Activated T-helper 1 cell treated with anti-CD3 and anti-CD28 coated beads, Interleukin-12 subunit alpha, Interleukin-12 subunit beta, Interleukin-2, Interleukin-4 antibody, amounts not matched to agents 30 ng/mL and 10 ng/mL and 1 ng/mL, durations not matched to agents 14 hours and 24 hours and 36 hours (primary cell): ENCODE results near the gene ITPR1. TPM values are rescaled to one million over a fixed set of nuclear protein-coding genes. Genes with fewer than 3 reads are reported as not detected.

ENCODE experiments used
- DNase-seq: peaks from one replicate; pipeline ENCODE4 v3.0.0; 2021; ENCODE audit warnings: low spot score
- H3K27ac Mint-ChIP-seq: one replicate; pipeline ENCODE4 v1.8.0; 2021; ENCODE audit warnings: mild to moderate bottlenecking, mixed read lengths
- H3K27me3 Mint-ChIP-seq: one replicate; pipeline ENCODE4 v1.8.0; 2022; ENCODE audit warnings: mild to moderate bottlenecking, moderate library complexity, mixed read lengths; ENCODE audit not compliant: insufficient read depth
- H3K36me3 Mint-ChIP-seq: one replicate; pipeline ENCODE4 v1.8.0; 2021; ENCODE audit warnings: low read depth, mixed read lengths
- H3K4me1 Mint-ChIP-seq: one replicate; pipeline ENCODE4 v1.8.0; 2021; ENCODE audit warnings: low read depth, mixed read lengths
- H3K4me3 Mint-ChIP-seq: one replicate; pipeline ENCODE4 v1.8.0; 2021; ENCODE audit warnings: mild to moderate bottlenecking, moderate library complexity, mixed read lengths
- H3K9me3 Mint-ChIP-seq: one replicate; pipeline ENCODE4 v1.8.0; 2021; ENCODE audit warnings: mixed read lengths
- intact Hi-C: fragments of 100-400 bp; cut with micrococcal nuclease; formaldehyde crosslinking; loops from one replicate; pipeline ENCODE4 v1.15.1; 2024
- total RNA-seq: library from RNA; stranded (reverse); gene quantifications from 2 replicates; pipeline ENCODE4 v1.2.3, GENCODE V29; 2022

ITPR1 gene
- total RNA-seq, 1 donor from 2014 or later = 108 TPM

- Mint-ChIP-seq H3K9me3 (no peaks in the 10 kb centered on the region), H3K4me3 (no peak overlapping the region), H3K27ac (no peak overlapping the region), H3K27me3 (no peaks in the 10 kb centered on the region), H3K36me3 (peaks cover 54% of the 10 kb centered on the region), H3K4me1 (no peaks in the 10 kb centered on the region)
- no peak for DNase-seq
- intact Hi-C loops = no loop called here
These were observed 179.7 kb downstream of the ITPR1 start for GRCh38 chr3:4672725-4673275.

GRCh38 chr3:4674216-4674615 is 181.1 kb downstream of the ITPR1 start:
- no peaks in the 10 kb centered on the region for H3K27me3 Mint-ChIP-seq

GRCh38 chr3:4675704-4676103 is 182.6 kb downstream of the ITPR1 start:
- intact Hi-C loops = no loop called here
- H3K27ac Mint-ChIP-seq = no peak overlapping the region
- H3K4me1 Mint-ChIP-seq = no peaks in the 10 kb centered on the region
- H3K36me3 Mint-ChIP-seq = peaks cover 50% of the 10 kb centered on the region
- no peak for DNase-seq
- no peak overlapping the region for H3K4me3 Mint-ChIP-seq
- H3K27me3 Mint-ChIP-seq = no peaks in the 10 kb centered on the region
- H3K9me3 Mint-ChIP-seq = no peaks in the 10 kb centered on the region

More at GRCh38 chr3:4674216-4674615, 181.1 kb downstream of the ITPR1 start:
- no peaks in the 10 kb centered on the region for H3K4me1 Mint-ChIP-seq
- H3K9me3 Mint-ChIP-seq = no peaks in the 10 kb centered on the region
- H3K4me3 Mint-ChIP-seq = no peak overlapping the region
- H3K27ac Mint-ChIP-seq = no peak overlapping the region
- intact Hi-C loops = no loop called here
- no peak for DNase-seq
- peaks cover 53% of the 10 kb centered on the region for H3K36me3 Mint-ChIP-seq

GRCh38 chr3:4678320-4678719 is 185.2 kb downstream of the ITPR1 start:
- Mint-ChIP-seq H3K27me3 (no peaks in the 10 kb centered on the region), H3K4me3 (no peak overlapping the region), H3K4me1 (no peaks in the 10 kb centered on the region), H3K9me3 (no peaks in the 10 kb centered on the region), H3K27ac (no peak overlapping the region), H3K36me3 (peaks cover 62% of the 10 kb centered on the region)
- DNase-seq = no peak
- intact Hi-C loops = no loop called here

- no peak overlapping the region for H3K4me3 Mint-ChIP-seq
- intact Hi-C loops = no loop called here
- H3K27ac Mint-ChIP-seq = no peak overlapping the region
- no peaks in the 10 kb centered on the region for H3K9me3 Mint-ChIP-seq
- H3K36me3 Mint-ChIP-seq = peaks cover 58% of the 10 kb centered on the region
- H3K27me3 Mint-ChIP-seq = no peaks in the 10 kb centered on the region
- peaks cover 6% of the 10 kb centered on the region for H3K4me1 Mint-ChIP-seq
- no peak for DNase-seq
These were observed 187.1 kb downstream of the ITPR1 start for GRCh38 chr3:4680227-4680691.

- no peak overlapping the region for H3K27ac Mint-ChIP-seq
These were observed 187.7 kb downstream of the ITPR1 start for GRCh38 chr3:4680871-4681300.

GRCh38 chr3:4681301-4681700 is 188.2 kb downstream of the ITPR1 start:
- Mint-ChIP-seq H3K4me3 (no peak overlapping the region), H3K9me3 (no peaks in the 10 kb centered on the region), H3K36me3 (peaks cover 64% of the 10 kb centered on the region), H3K27me3 (no peaks in the 10 kb centered on the region), H3K4me1 (peaks cover 6% of the 10 kb centered on the region), H3K27ac (no peak overlapping the region)
- DNase-seq = no peak
- intact Hi-C loops = no loop called here

More at GRCh38 chr3:4680871-4681300, 187.7 kb downstream of the ITPR1 start:
- peaks cover 62% of the 10 kb centered on the region for H3K36me3 Mint-ChIP-seq
- no peak for DNase-seq
- H3K27me3 Mint-ChIP-seq = no peaks in the 10 kb centered on the region
- peaks cover 6% of the 10 kb centered on the region for H3K4me1 Mint-ChIP-seq
- intact Hi-C loops = no loop called here
- no peaks in the 10 kb centered on the region for H3K9me3 Mint-ChIP-seq
- H3K4me3 Mint-ChIP-seq = no peak overlapping the region

GRCh38 chr3:4684117-4684516 is 191.0 kb downstream of the ITPR1 start:
- intact Hi-C loops = no loop called here
- Mint-ChIP-seq H3K9me3 (no peaks in the 10 kb centered on the region), H3K4me3 (no peak overlapping the region)

GRCh38 chr3:4684976-4685375 is 191.8 kb downstream of the ITPR1 start:
- no peak for DNase-seq
- Mint-ChIP-seq H3K4me3 (no peak overlapping the region), H3K27ac (no peak overlapping the region), H3K9me3 (peaks cover 3% of the 10 kb centered on the region), H3K36me3 (peaks cover 59% of the 10 kb centered on the region), H3K4me1 (peaks cover 6% of the 10 kb centered on the region), H3K27me3 (no peaks in the 10 kb centered on the region)
- intact Hi-C loops = no loop called here

More at GRCh38 chr3:4684117-4684516, 191.0 kb downstream of the ITPR1 start:
- peaks cover 58% of the 10 kb centered on the region for H3K36me3 Mint-ChIP-seq
- DNase-seq = no peak
- H3K27me3 Mint-ChIP-seq = no peaks in the 10 kb centered on the region
- H3K27ac Mint-ChIP-seq = no peak overlapping the region
- H3K4me1 Mint-ChIP-seq = peaks cover 6% of the 10 kb centered on the region

- peaks cover 61% of the 10 kb centered on the region for H3K36me3 Mint-ChIP-seq
- H3K4me3 Mint-ChIP-seq = no peak overlapping the region
- H3K27ac Mint-ChIP-seq = no peak overlapping the region
- H3K9me3 Mint-ChIP-seq = peaks cover 3% of the 10 kb centered on the region
- no peaks in the 10 kb centered on the region for H3K27me3 Mint-ChIP-seq
- intact Hi-C loops = no loop called here
- no peak for DNase-seq
- H3K4me1 Mint-ChIP-seq = peaks cover 6% of the 10 kb centered on the region
These were observed 192.7 kb downstream of the ITPR1 start for GRCh38 chr3:4685673-4686345.

- no peak for DNase-seq
- Mint-ChIP-seq H3K36me3 (peaks cover 61% of the 10 kb centered on the region), H3K27ac (no peak overlapping the region), H3K4me1 (peaks cover 6% of the 10 kb centered on the region), H3K4me3 (no peak overlapping the region), H3K9me3 (peaks cover 3% of the 10 kb centered on the region), H3K27me3 (no peaks in the 10 kb centered on the region)
- intact Hi-C loops = no loop called here
These were observed 193.5 kb downstream of the ITPR1 start for GRCh38 chr3:4686619-4687018.

- Mint-ChIP-seq H3K4me3 (no peak overlapping the region), H3K36me3 (peaks cover 61% of the 10 kb centered on the region), H3K4me1 (peaks cover 6% of the 10 kb centered on the region), H3K27ac (no peak overlapping the region), H3K9me3 (peaks cover 3% of the 10 kb centered on the region), H3K27me3 (no peaks in the 10 kb centered on the region)
- no peak for DNase-seq
- intact Hi-C loops = no loop called here
These were observed 194.0 kb downstream of the ITPR1 start for GRCh38 chr3:4687167-4687566.

GRCh38 chr3:4687596-4687995 is 194.4 kb downstream of the ITPR1 start:
- Mint-ChIP-seq H3K27ac (no peak overlapping the region), H3K4me1 (peaks cover 6% of the 10 kb centered on the region), H3K4me3 (no peak overlapping the region), H3K27me3 (no peaks in the 10 kb centered on the region), H3K36me3 (peaks cover 60% of the 10 kb centered on the region), H3K9me3 (peaks cover 3% of the 10 kb centered on the region)
- DNase-seq = no peak
- intact Hi-C loops = no loop called here
